ENCODE data around the gene PSRC1. TPM values are rescaled to one million over a fixed set of nuclear protein-coding genes. Genes with fewer than 3 reads are reported as not detected.

Gene PSRC1
- total RNA-seq, 2 experiments from 2014 or later, result 40.7 to 42.7 TPM

DNA sequence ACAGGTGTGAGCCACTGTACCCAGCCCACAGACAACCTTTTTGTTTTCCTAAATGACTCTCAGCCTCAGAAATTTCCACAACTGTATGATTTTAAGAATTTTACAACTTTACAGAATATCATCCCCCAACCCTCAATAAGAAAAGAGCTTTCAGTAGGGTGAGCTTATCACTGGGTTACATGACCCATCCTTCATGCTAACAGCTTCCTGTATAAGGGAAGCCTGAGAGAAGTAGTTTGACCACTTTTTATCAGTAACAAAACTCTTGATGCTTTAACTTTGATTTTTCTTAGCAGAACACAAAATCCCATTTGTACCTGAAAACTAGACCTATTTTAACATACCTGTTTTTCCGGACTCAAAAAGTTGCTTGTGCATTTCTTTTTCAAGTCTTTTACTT, 33.6 kb upstream of the PSRC1 start:
- Histone ChIP-seq H2AFZ (ENCODE audit: low read length) (no peak overlapping the region), H3K4me1 (ENCODE audit: insufficient read depth, low read length, poor library complexity, severe bottlenecking) (no peaks in the 10 kb centered on the region), H3K9me2 (ENCODE audit: insufficient read depth, low read length) (no peaks in the 10 kb centered on the region), H4K20me1 (ENCODE audit: insufficient read depth, low read length) (no peaks in the 10 kb centered on the region), H3K4me2 (ENCODE audit: low read length) (no peak overlapping the region), H3K4me3 (ENCODE audit: low read depth, low read length, poor library complexity, severe bottlenecking) (no peak overlapping the region), H3K27ac (ENCODE audit: low read depth, low read length, poor library complexity, severe bottlenecking) (no peak overlapping the region), H3K79me2 (ENCODE audit: insufficient read depth, low read depth, low read length) (no peaks in the 10 kb centered on the region), H3K36me3 (ENCODE audit: insufficient read depth, low read length) (peaks cover 65% of the 10 kb centered on the region), H3K9me3 (ENCODE audit: low read length) (no peaks in the 10 kb centered on the region)
- POLR2A ChIA-PET, result interaction anchor here (0.9 to 1.0 kb wide), 2 partner anchors 10 to 26 kb away, joined by 4 read pairs; partner anchors contain the start of gene MYBPHL
- TF ChIP-seq CTCF (conservative IDR thresholded peaks at IDR 0.05; ENCODE audit: low read length) (no peak), EZH2phosphoT487 (IDR thresholded peaks at IDR 0.05; ENCODE audit: borderline replicate concordance, low read depth, low read length) (no peak)
- BruUV-seq (replicated peaks), result no TSS peak
- intact Hi-C loops (cut with micrococcal nuclease; ENCODE audit: unreplicated experiment), result no loop called here
- DNase-seq (ENCODE audit: low spot score), result no peak
- CTCF ChIA-PET (ENCODE audit: unreplicated experiment), result interaction anchor here (1.0 kb wide), 1 partner anchor 9 kb away, joined by 3 read pairs; the partner anchor contains the start of gene MYBPHL

- ChIA-PET CTCF (ENCODE audit: unreplicated experiment) (no interaction called here), POLR2A (interaction anchor here (0.7 to 1.1 kb wide), 2 partner anchors 74 to 157 kb away, joined by 3 to 7 read pairs; no protein-coding TSS in a partner anchor)
- TF ChIP-seq EZH2phosphoT487 (IDR thresholded peaks at IDR 0.05; ENCODE audit: borderline replicate concordance, low read depth, low read length), result no peak
- no peak for TF ChIP-seq CTCF (conservative IDR thresholded peaks at IDR 0.05; ENCODE audit: low read length)
- Histone ChIP-seq H3K9me3 (ENCODE audit: low read length) (no peaks in the 10 kb centered on the region), H3K9me2 (ENCODE audit: insufficient read depth, low read length) (no peaks in the 10 kb centered on the region), H3K4me1 (ENCODE audit: insufficient read depth, low read length, poor library complexity, severe bottlenecking) (no peaks in the 10 kb centered on the region), H3K4me2 (ENCODE audit: low read length) (no peak overlapping the region), H4K20me1 (ENCODE audit: insufficient read depth, low read length) (no peaks in the 10 kb centered on the region), H3K36me3 (ENCODE audit: insufficient read depth, low read length) (peaks cover 53% of the 10 kb centered on the region), H3K79me2 (ENCODE audit: insufficient read depth, low read depth, low read length) (no peaks in the 10 kb centered on the region), H3K4me3 (ENCODE audit: low read depth, low read length, poor library complexity, severe bottlenecking) (no peak overlapping the region), H3K27ac (ENCODE audit: low read depth, low read length, poor library complexity, severe bottlenecking) (no peak overlapping the region), H2AFZ (ENCODE audit: low read length) (no peak overlapping the region)
- intact Hi-C loops (cut with micrococcal nuclease; ENCODE audit: unreplicated experiment), result no loop called here
- no peak for DNase-seq (ENCODE audit: low spot score)
- BruUV-seq (replicated peaks), result no TSS peak
These were observed 32.3 kb upstream of the PSRC1 start for GRCh38 chr1:109315288-109315687.

- no TSS peak for BruUV-seq (replicated peaks)
- intact Hi-C loops (cut with micrococcal nuclease; ENCODE audit: unreplicated experiment), result no loop called here
- H3K27ac ChIP-seq (ENCODE audit: low read depth, low read length, poor library complexity, severe bottlenecking), result no peak overlapping the region
These were observed 31.9 kb upstream of the PSRC1 start for GRCh38 chr1:109314795-109315194.

More at GRCh38 chr1:109314795-109315194, 31.9 kb upstream of the PSRC1 start:
- Histone ChIP-seq H2AFZ (ENCODE audit: low read length) (no peak overlapping the region), H3K9me3 (ENCODE audit: low read length) (no peaks in the 10 kb centered on the region), H3K79me2 (ENCODE audit: insufficient read depth, low read depth, low read length) (no peaks in the 10 kb centered on the region), H3K36me3 (ENCODE audit: insufficient read depth, low read length) (peaks cover 49% of the 10 kb centered on the region), H3K4me1 (ENCODE audit: insufficient read depth, low read length, poor library complexity, severe bottlenecking) (no peaks in the 10 kb centered on the region), H3K9me2 (ENCODE audit: insufficient read depth, low read length) (no peaks in the 10 kb centered on the region), H4K20me1 (ENCODE audit: insufficient read depth, low read length) (no peaks in the 10 kb centered on the region), H3K4me2 (ENCODE audit: low read length) (no peak overlapping the region), H3K4me3 (ENCODE audit: low read depth, low read length, poor library complexity, severe bottlenecking) (no peak overlapping the region)
- TF ChIP-seq EZH2phosphoT487 (IDR thresholded peaks at IDR 0.05; ENCODE audit: borderline replicate concordance, low read depth, low read length), result no peak
- TF ChIP-seq CTCF (conservative IDR thresholded peaks at IDR 0.05; ENCODE audit: low read length), result no peak
- POLR2A ChIA-PET, result interaction anchor here (0.7 to 1.1 kb wide), 2 partner anchors 74 to 157 kb away, joined by 3 to 7 read pairs; no protein-coding TSS in a partner anchor
- DNase-seq (ENCODE audit: low spot score), result no peak
- CTCF ChIA-PET (ENCODE audit: unreplicated experiment), result no interaction called here

Measured in OCI-LY7 (cell line).